H9 (cell line): ENCODE data around the gene TCF7L2. TPM values are rescaled to one million over a fixed set of nuclear protein-coding genes. Genes with fewer than 3 reads are reported as not detected.

Experiments
- DNase-seq: peaks from one replicate; pipeline ENCODE4 v3.0.0-alpha.2; 2017
- H2AFZ ChIP-seq: one replicate; pipeline ENCODE4 v1.6.1; 2013; ENCODE audit warnings: mild to moderate bottlenecking, low read length, control low read depth, moderate library complexity
- H2AK5ac ChIP-seq: 2 replicates; pipeline ENCODE4 v1.6.1; 2013; ENCODE audit warnings: low read length, control low read depth, mixed read lengths; ENCODE audit not compliant: insufficient read length
- H2BK120ac ChIP-seq: one replicate; pipeline ENCODE4 v1.6.1; 2013; ENCODE audit warnings: low read depth, mild to moderate bottlenecking, low read length, control low read depth, inconsistent platforms; ENCODE audit not compliant: poor library complexity, severe bottlenecking
- H2BK12ac ChIP-seq: 2 replicates; pipeline ENCODE4 v1.6.1; 2013; ENCODE audit warnings: low read length, control low read depth, mixed read lengths, low read depth; ENCODE audit not compliant: insufficient read length
- H2BK15ac ChIP-seq: 2 replicates; pipeline ENCODE4 v1.6.1; 2013; ENCODE audit warnings: low read depth, low read length, control low read depth
- H2BK20ac ChIP-seq: one replicate; pipeline ENCODE4 v1.6.1; 2013; ENCODE audit warnings: low read depth, mild to moderate bottlenecking, low read length, control low read depth, inconsistent platforms; ENCODE audit not compliant: poor library complexity, severe bottlenecking
- H2BK5ac ChIP-seq: 2 replicates; pipeline ENCODE4 v1.6.1; 2013; ENCODE audit warnings: low read length, control low read depth, mixed read lengths; ENCODE audit not compliant: insufficient read length
- H3K14ac ChIP-seq: 2 replicates; pipeline ENCODE4 v1.6.1; 2013; ENCODE audit warnings: low read length, control low read depth; ENCODE audit not compliant: insufficient read depth
- H3K18ac ChIP-seq: 2 replicates; pipeline ENCODE4 v1.6.1; 2013; ENCODE audit warnings: low read depth, mild to moderate bottlenecking, mixed read lengths, low read length, control low read depth; ENCODE audit not compliant: insufficient read length
- H3K23ac ChIP-seq: 2 replicates; pipeline ENCODE4 v1.6.1; 2013; ENCODE audit warnings: low read length, control low read depth, mixed read lengths, low read depth; ENCODE audit not compliant: insufficient read length
- H3K23me2 ChIP-seq: 2 replicates; pipeline ENCODE4 v1.6.1; 2013; ENCODE audit warnings: low read depth, mild to moderate bottlenecking, mixed read lengths, low read length, control low read depth; ENCODE audit not compliant: insufficient read length, poor library complexity, severe bottlenecking
- H3K27ac ChIP-seq: 2 replicates; pipeline ENCODE4 v1.5.1; 2013; ENCODE audit warnings: low read length, control low read depth, mixed read lengths, low read depth; ENCODE audit not compliant: insufficient read length
- H3K27me3 ChIP-seq: 2 replicates; pipeline ENCODE4 v1.6.1; 2013; ENCODE audit warnings: low read length, control low read depth, inconsistent platforms; ENCODE audit not compliant: insufficient read depth
- H3K4ac ChIP-seq: 2 replicates; pipeline ENCODE4 v1.6.1; 2013; ENCODE audit warnings: low read depth, mild to moderate bottlenecking, control low read depth, inconsistent platforms, low read length, moderate library complexity
- H3K4me1 ChIP-seq: 2 replicates; pipeline ENCODE4 v1.6.1; 2013; ENCODE audit warnings: low read length, control low read depth, inconsistent platforms; ENCODE audit not compliant: insufficient read depth
- H3K4me2 ChIP-seq: 2 replicates; pipeline ENCODE4 v1.6.1; 2013; ENCODE audit warnings: low read length, control low read depth, mixed read lengths; ENCODE audit not compliant: insufficient read length, insufficient read depth
- H3K56ac ChIP-seq: 2 replicates; pipeline ENCODE4 v1.6.1; 2013; ENCODE audit warnings: low read depth, mild to moderate bottlenecking, mixed read lengths, low read length, control low read depth; ENCODE audit not compliant: insufficient read length
- H3K79me1 ChIP-seq: 2 replicates; pipeline ENCODE4 v1.6.1; 2013; ENCODE audit warnings: low read depth, mild to moderate bottlenecking, moderate library complexity, low read length, control low read depth, inconsistent platforms; ENCODE audit not compliant: insufficient read depth, poor library complexity, severe bottlenecking
- H3K79me2 ChIP-seq: 2 replicates; pipeline ENCODE4 v1.6.1; 2013; ENCODE audit warnings: low read length, control low read depth, inconsistent platforms; ENCODE audit not compliant: insufficient read depth
- H3K9ac ChIP-seq: 2 replicates; pipeline ENCODE4 v1.6.1; 2013; ENCODE audit warnings: low read length, control low read depth, mixed read lengths; ENCODE audit not compliant: insufficient read length; ENCODE audit errors: extremely low read depth
- H3K9me3 ChIP-seq: one replicate; pipeline ENCODE4 v1.6.1; 2013; ENCODE audit warnings: low read depth, low read length, inconsistent platforms; ENCODE audit not compliant: control insufficient read depth
- H3T11ph ChIP-seq: one replicate; pipeline ENCODE4 v1.6.1; 2013; ENCODE audit warnings: mild to moderate bottlenecking, low read length, control low read depth, inconsistent platforms
- H4K20me1 ChIP-seq: one replicate; pipeline ENCODE4 v1.6.1; 2013; ENCODE audit not compliant: control insufficient read depth, insufficient read length, insufficient read depth
- H4K5ac ChIP-seq: 2 replicates; pipeline ENCODE4 v1.6.1; 2013; ENCODE audit warnings: low read depth, mild to moderate bottlenecking, mixed read lengths, low read length, control low read depth; ENCODE audit not compliant: insufficient read length
- H4K8ac ChIP-seq: replicated peaks from 2 replicates; pipeline ENCODE4 v1.6.1; 2013; ENCODE audit warnings: low read length, control low read depth, mixed read lengths, low read depth; ENCODE audit not compliant: insufficient read length
- H4K91ac ChIP-seq: 2 replicates; pipeline ENCODE4 v1.6.1; 2013; ENCODE audit warnings: low read depth, mild to moderate bottlenecking, moderate library complexity, mixed read lengths, low read length, control low read depth; ENCODE audit not compliant: insufficient read length
- H3K27ac Mint-ChIP-seq, 3 experiments: 2 replicates in 2 of 3; 3 replicates in 1 of 3; pipeline ENCODE4 v1.8.0; 2020 to 2021; ENCODE audit warnings: mixed read lengths in 3 of 3, mild to moderate bottlenecking in 1 of 3, moderate library complexity in 1 of 3
- H3K27me3 Mint-ChIP-seq: 2 replicates; pipeline ENCODE4 v1.8.0; 2021; ENCODE audit warnings: low read depth, mild to moderate bottlenecking, moderate library complexity, mixed read lengths
- H3K36me3 Mint-ChIP-seq, 3 experiments: 2 replicates in 2 of 3; 3 replicates in 1 of 3; pipeline ENCODE4 v1.8.0; 2020 to 2021; ENCODE audit warnings: low read depth in 3 of 3, mixed read lengths in 3 of 3; ENCODE audit not compliant: insufficient read depth in 1 of 3
- H3K4me1 Mint-ChIP-seq, 2 experiments: 2 replicates each; pipeline ENCODE4 v1.8.0; 2020; ENCODE audit warnings: mixed read lengths in 2 of 2
- H3K4me3 Mint-ChIP-seq, 2 experiments: 2 replicates in 1 of 2; 3 replicates in 1 of 2; pipeline ENCODE4 v1.8.0; 2020 to 2021; ENCODE audit warnings: mild to moderate bottlenecking in 2 of 2, mixed read lengths in 2 of 2, moderate library complexity in 1 of 2
- H3K9me3 Mint-ChIP-seq, 2 experiments: 2 replicates in 1 of 2; 3 replicates in 1 of 2; pipeline ENCODE4 v1.8.0; 2020; ENCODE audit warnings: mild to moderate bottlenecking in 2 of 2, mixed read lengths in 2 of 2, moderate library complexity in 1 of 2
- CTCF ChIP-seq: fragments of 200-600 bp; sonication (generic); conservative IDR thresholded peaks from 3 replicates; pipeline ENCODE4 v1.8.0; 2021; ENCODE audit warnings: antibody characterized with exemption, mild to moderate bottlenecking
- WGBS: extraction: QIAGEN DNeasy Blood & Tissue Kit; methylation state at CpG from one replicate; pipeline ENCODE4 v1.1.7; 2013; ENCODE audit warnings: missing lambda C conversion rate, low lambda C conversion rate, mixed read lengths; ENCODE audit not compliant: insufficient read length; ENCODE audit errors: extremely low coverage; 5-methylcytosine and 5-hydroxymethylcytosine counted together
- total RNA-seq: library from RNA; stranded (reverse); gene quantifications from 2 replicates; pipeline ENCODE4 v1.2.1, GENCODE V29; 2021

The TCF7L2 gene
- total RNA-seq, 1 experiment from 2014 or later: 71.1 TPM

GRCh38 chr10:113168584-113168983, 218.5 kb downstream of the TCF7L2 start:
- H3K4ac ChIP-seq: no peak overlapping the region
- H2BK12ac ChIP-seq: no peak overlapping the region
- H4K20me1 ChIP-seq: no peaks in the 10 kb centered on the region
- H4K8ac ChIP-seq: no peak overlapping the region
- peaks cover 4 to 28% (median 21%) of the 10 kb centered on the region in 3 experiments; a peak in 5 of 7 replicates for H3K36me3 Mint-ChIP-seq
- no peaks in the 10 kb centered on the region for H3K27me3 ChIP-seq
- no peak overlapping the region for H2AK5ac ChIP-seq
- no peak overlapping the region for H3K56ac ChIP-seq
- no peaks in the 10 kb centered on the region for H3K79me1 ChIP-seq
- H3K79me2 ChIP-seq: no peaks in the 10 kb centered on the region
- no peak overlapping the region for H3K18ac ChIP-seq
- peaks cover 54 to 67% of the 10 kb centered on the region in 2 experiments for H3K4me1 Mint-ChIP-seq
- peaks cover 11% of the 10 kb centered on the region; the same call in 1 of the 2 replicates for H3K4me1 ChIP-seq
- no peaks in the 10 kb centered on the region for H3K27me3 Mint-ChIP-seq
- H3K4me2 ChIP-seq: no peak overlapping the region
- H2BK15ac ChIP-seq: no peak overlapping the region
- no peaks in the 10 kb centered on the region for H3K23me2 ChIP-seq
- H2BK20ac ChIP-seq: no peak overlapping the region
- no peak overlapping the region for H2AFZ ChIP-seq
- DNase-seq: no peak
- H3K9me3 ChIP-seq: no peaks in the 10 kb centered on the region
- no peak overlapping the region for H3K27ac ChIP-seq
- H2BK5ac ChIP-seq: no peak overlapping the region
- no peak overlapping the region for H3K14ac ChIP-seq
- H3T11ph ChIP-seq: no peak overlapping the region
- no peak for TF ChIP-seq CTCF
- H3K9ac ChIP-seq: no peak overlapping the region
- no peak overlapping the region for H4K5ac ChIP-seq
- H3K23ac ChIP-seq: no peak overlapping the region
- no peak overlapping the region for H3K4me3 Mint-ChIP-seq
- WGBS: no CpG with 5 or more reads among the region's 6 CpGs
- H3K27ac Mint-ChIP-seq: peak overlapping the region; percentile 88 to 97 (median 89); a peak in 5 of 7 replicates
- H3K9me3 Mint-ChIP-seq: no peaks in the 10 kb centered on the region; a peak in 1 of 5 replicates
- no peak overlapping the region for H4K91ac ChIP-seq
- H2BK120ac ChIP-seq: no peak overlapping the region
